K562 (cell line): ENCODE data around the gene TRMT10B. TPM values are rescaled to one million over a fixed set of nuclear protein-coding genes. Genes with fewer than 3 reads are reported as not detected.

Experiments used
- BRCA1 ChIP-seq, 2 experiments: fragments of 450-650 bp in 1 of 2; sonication (generic) in 1 of 2; formaldehyde crosslinking in 1 of 2; IDR thresholded peaks; 2 replicates each; pipeline versions ENCODE4 v1.5.0 to v1.6.1; 2017 to 2020; ENCODE audit warnings: mild to moderate bottlenecking in 1 of 2, missing genetic modification reagents in 1 of 2
- BRF1 ChIP-seq: IDR thresholded peaks from 3 replicates; pipeline ENCODE4 v1.6.1; 2011; ENCODE audit warnings: borderline replicate concordance, mild to moderate bottlenecking; ENCODE audit not compliant: insufficient read length; ENCODE audit errors: extremely low read depth
- CAMTA2 ChIP-seq: fragments of 250-450 bp; sonication (Bioruptor Pico); conservative IDR thresholded peaks from 2 replicates; pipeline ENCODE4 v1.5.1; 2022
- CBX3 ChIP-seq, 2 experiments: IDR thresholded peaks; 1 replicate in 1 of 2; 2 replicates in 1 of 2; pipeline ENCODE4 v1.6.1; 2012; ENCODE audit warnings: inconsistent platforms in 2 of 2, low read length in 2 of 2, borderline replicate concordance in 1 of 2, control low read depth in 1 of 2
- CCNT2 ChIP-seq: IDR thresholded peaks from 2 replicates; pipeline ENCODE4 v1.6.1; 2011; ENCODE audit warnings: borderline replicate concordance, low read depth, mild to moderate bottlenecking, moderate library complexity, mixed read lengths, low read length; ENCODE audit not compliant: insufficient read length; ENCODE audit errors: extremely low read depth
- ELF4 ChIP-seq: fragments of 450-650 bp; formaldehyde crosslinking; IDR thresholded peaks from 2 replicates; pipeline ENCODE4 v1.4.0; 2022; ENCODE audit warnings: missing genetic modification characterization
- ETV1 ChIP-seq: fragments of 450-650 bp; conservative IDR thresholded peaks from 2 replicates; pipeline ENCODE4 v1.6.1; 2016; ENCODE audit warnings: missing genetic modification characterization, control low read depth, low read depth, missing compliant biosample characterization
- FOXJ3 ChIP-seq: sonication (generic); formaldehyde crosslinking; IDR thresholded peaks from 2 replicates; pipeline ENCODE4 v1.4.0; 2020; ENCODE audit warnings: mild to moderate bottlenecking, missing genetic modification reagents
- HDAC2 ChIP-seq: fragments of 450-650 bp; IDR thresholded peaks from 2 replicates; pipeline ENCODE4 v1.6.1; 2016; ENCODE audit warnings: mild to moderate bottlenecking
- HDGF ChIP-seq: fragments of 450-650 bp; IDR thresholded peaks from 2 replicates; pipeline ENCODE4 v1.6.1; 2016
- HMG20A ChIP-seq: fragments of 450-650 bp; formaldehyde crosslinking; conservative IDR thresholded peaks from 2 replicates; pipeline ENCODE4 v1.4.0; 2020; ENCODE audit warnings: mild to moderate bottlenecking, mixed read lengths
- KDM5B ChIP-seq: fragments of 200-600 bp; sonication (generic); IDR thresholded peaks from 2 replicates; pipeline ENCODE4 v1.6.1; 2012; ENCODE audit warnings: low read depth, mild to moderate bottlenecking, moderate library complexity, low read length, control low read depth, inconsistent platforms; ENCODE audit not compliant: insufficient replicate concordance
- NRF1 ChIP-seq, 2 experiments: fragments of 450-650 bp; IDR thresholded peaks in 1 of 2; conservative IDR thresholded peaks in 1 of 2; 2 replicates each; pipeline ENCODE4 v1.6.1; 2014; ENCODE audit warnings: mild to moderate bottlenecking in 2 of 2
- PHB2 ChIP-seq: fragments of 450-650 bp; IDR thresholded peaks from 2 replicates; pipeline ENCODE4 v1.6.1; 2017; ENCODE audit warnings: low read depth
- POLR2AphosphoS5 ChIP-seq: IDR thresholded peaks from 2 replicates; pipeline ENCODE4 v1.6.1; 2011; ENCODE audit warnings: mild to moderate bottlenecking, low read depth, low read length, moderate library complexity; ENCODE audit not compliant: control insufficient read depth, insufficient read depth
- RAD51 ChIP-seq: fragments of 450-650 bp; IDR thresholded peaks from 2 replicates; pipeline ENCODE4 v1.7.1; 2016; ENCODE audit warnings: low read depth, mild to moderate bottlenecking, borderline replicate concordance
- RBM34 ChIP-seq: fragments of 200-400 bp; formaldehyde crosslinking; IDR thresholded peaks from 2 replicates; pipeline ENCODE4 v1.6.1; 2018; ENCODE audit warnings: low read length, borderline replicate concordance; ENCODE audit not compliant: insufficient read depth
- RNF2 ChIP-seq: sonication (generic); IDR thresholded peaks from 2 replicates; pipeline ENCODE4 v1.6.1; 2016
- SMAD2 ChIP-seq: fragments of 150-350 bp; IDR thresholded peaks from 2 replicates; pipeline ENCODE4 v1.6.1; 2014; ENCODE audit warnings: low read depth, mild to moderate bottlenecking, low read length
- SNIP1 ChIP-seq: fragments of 450-650 bp; IDR thresholded peaks from 2 replicates; pipeline ENCODE4 v1.7.1; 2017; ENCODE audit warnings: low read depth, mild to moderate bottlenecking
- TCF7 ChIP-seq: sonication (generic); IDR thresholded peaks from 2 replicates; pipeline ENCODE4 v1.6.1; 2016; ENCODE audit warnings: antibody characterized with exemption, borderline replicate concordance
- XRCC3 ChIP-seq: fragments of 450-650 bp; IDR thresholded peaks from 2 replicates; pipeline ENCODE4 v1.6.1; 2017; ENCODE audit warnings: mild to moderate bottlenecking, moderate library complexity
- ZNF232 ChIP-seq: sonication (generic); formaldehyde crosslinking; IDR thresholded peaks from 2 replicates; pipeline ENCODE4 v1.8.0; 2022; ENCODE audit warnings: mild to moderate bottlenecking, missing genetic modification reagents
- ZNF57 ChIP-seq: fragments of 450-650 bp; formaldehyde crosslinking; IDR thresholded peaks from 2 replicates; pipeline ENCODE4 v1.4.0; 2020; ENCODE audit warnings: mild to moderate bottlenecking, moderate library complexity
- polyA plus RNA-seq, 8 experiments: library from polyadenylated mRNA; depleted of rRNA in 4 of 8; stranded (reverse) in 5 of 8; unstranded in 3 of 8; fragments of >200 nt; fragmentation: Nextera tagmentation in 2 of 8; fragmentation: Illumina TruSeq in 1 of 8; extraction: Ambion mirVana in 2 of 8; extraction: Trizol in 1 of 8; gene quantifications; 2 replicates each; pipeline versions ENCODE4 v1.2.1 to v1.2.3, GENCODE V29; 2011 to 2014; ENCODE audit warnings: inconsistent platforms in 1 of 8, missing spikeins in 1 of 8
- total RNA-seq, 7 experiments: library from RNA; depleted of rRNA in 6 of 7; stranded (reverse); fragments of >200 nt in 6 of 7; fragmentation: Illumina TruSeq in 2 of 7; extraction: Trizol in 2 of 7; gene quantifications; 2 replicates each; pipeline versions ENCODE4 v1.2.1 to v1.2.3, GENCODE V29; 2011 to 2021; ENCODE audit warnings: low replicate concordance in 1 of 7
- TF ChIP-seq, protein P1 (sequence below): sonication (generic); formaldehyde crosslinking; IDR thresholded peaks from 2 replicates; pipeline ENCODE4 v1.8.0; 2022; ENCODE audit warnings: missing genetic modification reagents, mild to moderate bottlenecking, moderate library complexity, borderline replicate concordance
- TF ChIP-seq, protein P2 (sequence below): sonication (generic); formaldehyde crosslinking; IDR thresholded peaks from 2 replicates; pipeline ENCODE4 v1.8.0; 2023; ENCODE audit warnings: mild to moderate bottlenecking, missing genetic modification reagents
- TF ChIP-seq, protein P3 (sequence below), 2 experiments: fragments of 450-650 bp; IDR thresholded peaks; 2 replicates each; pipeline ENCODE4 v1.6.1; 2016

The TRMT10B gene
- total and polyA plus RNA-seq, 9 of the 15 experiments (the other 6 are each of a cell fraction or from before 2014, with no cell fraction given): 2.9 to 13.4 (median 7.0) TPM

DNA sequence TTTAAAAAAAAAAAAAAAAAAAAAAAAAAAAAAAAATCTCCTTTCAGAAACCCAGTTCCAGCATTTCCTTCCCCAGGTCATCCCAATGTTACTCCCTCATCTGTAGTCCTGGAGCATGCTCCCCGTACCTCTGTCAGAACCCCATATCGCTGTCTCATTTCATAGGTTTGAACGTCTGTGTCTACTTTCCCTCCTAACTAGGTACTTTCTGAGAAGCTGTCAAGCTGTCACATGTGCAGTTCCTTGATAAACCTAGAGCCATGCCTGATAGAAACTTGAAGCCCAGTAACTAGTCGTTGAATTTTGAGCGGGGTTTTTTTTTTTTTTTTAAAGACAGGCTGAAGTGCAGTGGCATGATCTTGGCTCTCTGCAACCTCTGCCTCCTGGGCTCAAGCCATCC is 15.7 kb downstream of the TRMT10B start (continued):
- TF ChIP-seq, protein P1, sequence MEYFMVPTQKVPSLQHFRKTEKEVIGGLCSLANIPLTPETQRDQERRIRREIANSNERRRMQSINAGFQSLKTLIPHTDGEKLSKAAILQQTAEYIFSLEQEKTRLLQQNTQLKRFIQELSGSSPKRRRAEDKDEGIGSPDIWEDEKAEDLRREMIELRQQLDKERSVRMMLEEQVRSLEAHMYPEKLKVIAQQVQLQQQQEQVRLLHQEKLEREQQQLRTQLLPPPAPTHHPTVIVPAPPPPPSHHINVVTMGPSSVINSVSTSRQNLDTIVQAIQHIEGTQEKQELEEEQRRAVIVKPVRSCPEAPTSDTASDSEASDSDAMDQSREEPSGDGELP: no peak; the same call in 1 of the 2 replicates
- 0 out of 2 replicates have a peak, but pooled peaks have one; percentile 14 for TF ChIP-seq ETV1 (tag)
- no peak for TF ChIP-seq HDAC2
- TF ChIP-seq CAMTA2 (CRISPR knock-in tag): no peak
- TF ChIP-seq FOXJ3 (CRISPR knock-in tag): no peak
- TF ChIP-seq POLR2AphosphoS5: peak; percentile 54; the same call in 1 of the 2 replicates
- TF ChIP-seq SMAD2: no peak
- TF ChIP-seq ZNF57 (CRISPR knock-in tag): no peak
- no peak for TF ChIP-seq BRF1
- TF ChIP-seq, protein P2, sequence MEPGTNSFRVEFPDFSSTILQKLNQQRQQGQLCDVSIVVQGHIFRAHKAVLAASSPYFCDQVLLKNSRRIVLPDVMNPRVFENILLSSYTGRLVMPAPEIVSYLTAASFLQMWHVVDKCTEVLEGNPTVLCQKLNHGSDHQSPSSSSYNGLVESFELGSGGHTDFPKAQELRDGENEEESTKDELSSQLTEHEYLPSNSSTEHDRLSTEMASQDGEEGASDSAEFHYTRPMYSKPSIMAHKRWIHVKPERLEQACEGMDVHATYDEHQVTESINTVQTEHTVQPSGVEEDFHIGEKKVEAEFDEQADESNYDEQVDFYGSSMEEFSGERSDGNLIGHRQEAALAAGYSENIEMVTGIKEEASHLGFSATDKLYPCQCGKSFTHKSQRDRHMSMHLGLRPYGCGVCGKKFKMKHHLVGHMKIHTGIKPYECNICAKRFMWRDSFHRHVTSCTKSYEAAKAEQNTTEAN (CRISPR knock-in tag): no peak
- TF ChIP-seq, protein P3, sequence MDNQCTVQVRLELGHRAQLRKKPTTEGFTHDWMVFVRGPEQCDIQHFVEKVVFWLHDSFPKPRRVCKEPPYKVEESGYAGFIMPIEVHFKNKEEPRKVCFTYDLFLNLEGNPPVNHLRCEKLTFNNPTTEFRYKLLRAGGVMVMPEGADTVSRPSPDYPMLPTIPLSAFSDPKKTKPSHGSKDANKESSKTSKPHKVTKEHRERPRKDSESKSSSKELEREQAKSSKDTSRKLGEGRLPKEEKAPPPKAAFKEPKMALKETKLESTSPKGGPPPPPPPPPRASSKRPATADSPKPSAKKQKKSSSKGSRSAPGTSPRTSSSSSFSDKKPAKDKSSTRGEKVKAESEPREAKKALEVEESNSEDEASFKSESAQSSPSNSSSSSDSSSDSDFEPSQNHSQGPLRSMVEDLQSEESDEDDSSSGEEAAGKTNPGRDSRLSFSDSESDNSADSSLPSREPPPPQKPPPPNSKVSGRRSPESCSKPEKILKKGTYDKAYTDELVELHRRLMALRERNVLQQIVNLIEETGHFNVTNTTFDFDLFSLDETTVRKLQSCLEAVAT (IDR thresholded peaks at IDR 0.05): no peak
- no peak for TF ChIP-seq SNIP1
- TF ChIP-seq NRF1 (conservative IDR thresholded peaks at IDR 0.05 in 1 of 2, IDR thresholded peaks at IDR 0.05 in 1 of 2): peak; percentile 71 to 73
- TF ChIP-seq ZNF232 (CRISPR knock-in tag): no peak
- no peak for TF ChIP-seq KDM5B
- peak; percentile 44; the same call in 1 of the 2 replicates for TF ChIP-seq RNF2
- no peak for TF ChIP-seq CCNT2
- TF ChIP-seq HDGF: no peak
- TF ChIP-seq ELF4 (CRISPR knock-in tag): no peak
- TF ChIP-seq CBX3 (IDR thresholded peaks at IDR 0.05; ENCODE audit: borderline replicate concordance in 1 of 2, low read length in 2 of 2): peak in 1 of 2 experiments; percentile 94; a peak in 2 of 3 replicates
- no peak for TF ChIP-seq HMG20A
- TF ChIP-seq PHB2: no peak
- TF ChIP-seq BRCA1 (IDR thresholded peaks at IDR 0.05): no peak
- no peak for TF ChIP-seq BRCA1 (CRISPR knock-in tag; IDR thresholded peaks at IDR 0.05)
- peak; percentile 61; the same call in 1 of the 2 replicates for TF ChIP-seq RAD51
- TF ChIP-seq TCF7: no peak
- no peak for TF ChIP-seq RBM34
- no peak for TF ChIP-seq XRCC3
